Neutrophil (primary cell): ENCODE measurements around the gene SERTAD2.

ENCODE experiments used
- H3K27ac ChIP-seq: fragments of 200-600 bp; sonication (generic); 2 replicates; pipeline ENCODE4 v1.5.1; 2016; ENCODE audit warnings: mild to moderate bottlenecking, moderate library complexity
- H3K27me3 ChIP-seq: fragments of 200-600 bp; sonication (generic); 2 replicates; pipeline ENCODE4 v1.6.0; 2016; ENCODE audit warnings: mild to moderate bottlenecking
- H3K36me3 ChIP-seq: fragments of 200-600 bp; sonication (generic); 2 replicates; pipeline ENCODE4 v1.5.1; 2017
- H3K4me1 ChIP-seq, 2 experiments: fragments of 200-600 bp in 1 of 2; sonication (generic) in 1 of 2; 1 replicate in 1 of 2; 2 replicates in 1 of 2; pipeline versions ENCODE4 v1.5.1 to v1.6.1; 2013 to 2016; ENCODE audit warnings: low read depth in 1 of 2, low read length in 1 of 2, mild to moderate bottlenecking in 1 of 2, moderate library complexity in 1 of 2; ENCODE audit not compliant: control insufficient read depth in 1 of 2, insufficient read depth in 1 of 2
- H3K4me3 ChIP-seq, 2 experiments: fragments of 200-600 bp in 1 of 2; sonication (generic) in 1 of 2; 1 replicate in 1 of 2; 2 replicates in 1 of 2; pipeline ENCODE4 v1.5.1; 2013 to 2016; ENCODE audit warnings: low read depth in 1 of 2, low read length in 1 of 2, mild to moderate bottlenecking in 1 of 2, moderate library complexity in 1 of 2
- H3K9me3 ChIP-seq: fragments of 200-600 bp; sonication (generic); 2 replicates; pipeline ENCODE4 v1.5.1; 2016
- CTCF ChIP-seq: fragments of 200-600 bp; sonication (generic); IDR thresholded peaks from 2 replicates; pipeline ENCODE4 v1.5.1; 2016; ENCODE audit warnings: antibody characterized with exemption

The SERTAD2 gene

GRCh38 chr2:64587561-64587960 is 66.2 kb downstream of the SERTAD2 start:
- Histone ChIP-seq H3K9me3 (no peaks in the 10 kb centered on the region), H3K4me3 (no peak overlapping the region), H3K27ac (peak overlapping the region; percentile 64), H3K27me3 (no peaks in the 10 kb centered on the region), H3K36me3 (peaks cover 56% of the 10 kb centered on the region), H3K4me1 (peaks cover 10 to 14% of the 10 kb centered on the region in 2 experiments)
- no peak for TF ChIP-seq CTCF

- H3K27me3 ChIP-seq: no peaks in the 10 kb centered on the region
- H3K27ac ChIP-seq: peak overlapping the region; percentile 64
- no peaks in the 10 kb centered on the region for H3K9me3 ChIP-seq
- peaks cover 10 to 14% of the 10 kb centered on the region in 2 experiments for H3K4me1 ChIP-seq
- peak; percentile 23 for TF ChIP-seq CTCF
- H3K4me3 ChIP-seq: no peak overlapping the region
- H3K36me3 ChIP-seq: peaks cover 56% of the 10 kb centered on the region
Observed at GRCh38 chr2:64586883-64587481, 66.7 kb downstream of the SERTAD2 start.

- Histone ChIP-seq H3K4me1 (peaks cover 10 to 14% of the 10 kb centered on the region in 2 experiments), H3K9me3 (no peaks in the 10 kb centered on the region), H3K36me3 (peaks cover 56% of the 10 kb centered on the region), H3K27me3 (no peaks in the 10 kb centered on the region), H3K4me3 (no peak overlapping the region), H3K27ac (no peak overlapping the region)
- TF ChIP-seq CTCF: no peak
Observed at GRCh38 chr2:64586054-64586453, 67.7 kb downstream of the SERTAD2 start.

GRCh38 chr2:64582774-64583340 is 70.9 kb downstream of the SERTAD2 start:
- no peak overlapping the region for H3K27ac ChIP-seq
- H3K27me3 ChIP-seq: no peaks in the 10 kb centered on the region
- no peaks in the 10 kb centered on the region for H3K9me3 ChIP-seq
- peaks cover 69% of the 10 kb centered on the region for H3K36me3 ChIP-seq
- no peak overlapping the region for H3K4me3 ChIP-seq
- H3K4me1 ChIP-seq: peaks cover 10 to 11% of the 10 kb centered on the region in 2 experiments
- no peak for TF ChIP-seq CTCF

- no peaks in the 10 kb centered on the region for H3K27me3 ChIP-seq
- H3K36me3 ChIP-seq: peaks cover 72% of the 10 kb centered on the region
- peaks cover under 1 to 2% of the 10 kb centered on the region in 2 experiments for H3K4me1 ChIP-seq
- TF ChIP-seq CTCF: no peak
- no peaks in the 10 kb centered on the region for H3K9me3 ChIP-seq
- no peak overlapping the region for H3K4me3 ChIP-seq
- H3K27ac ChIP-seq: no peak overlapping the region
Observed at GRCh38 chr2:64581777-64582539, 71.8 kb downstream of the SERTAD2 start.
